Amniotic stem cell (primary cell): ENCODE results near the gene ZDHHC14.
"Not testable (repeated sequence)": the region's sequence is repeated elsewhere in the genome, so short reads cannot be mapped to it uniquely, and the experiment has no call there.

ENCODE experiments used
- DNase-seq: peaks from one replicate; lab custom pipeline; 2025; lab: John Stamatoyannopoulos, UW

Gene ZDHHC14

GRCh38 chr6:157380779-157381561, at the start of gene ZDHHC14:
TSS of gene ZDHHC14 (plus strand) at chr6:157381190.
- DNase-seq = peak; percentile 69

GRCh38 chr6:157332813-157333212, 48.2 kb upstream of the ZDHHC14 start:
- no peak for DNase-seq

- no peak for DNase-seq
These were observed 47.5 kb upstream of the ZDHHC14 start for GRCh38 chr6:157333537-157333936.

- no peak for DNase-seq
These were observed 47.0 kb upstream of the ZDHHC14 start for GRCh38 chr6:157333956-157334355.

GRCh38 chr6:157335829-157336228, 45.2 kb upstream of the ZDHHC14 start:
- no peak for DNase-seq

GRCh38 chr6:157337276-157337675, 43.7 kb upstream of the ZDHHC14 start:
- DNase-seq = not testable (repeated sequence)

GRCh38 chr6:157337751-157338150, 43.2 kb upstream of the ZDHHC14 start:
- DNase-seq = no peak

GRCh38 chr6:157339432-157339831, 41.6 kb upstream of the ZDHHC14 start:
- no peak for DNase-seq

GRCh38 chr6:157343732-157344131, 37.3 kb upstream of the ZDHHC14 start:
- no peak for DNase-seq

GRCh38 chr6:157346373-157346772, 34.6 kb upstream of the ZDHHC14 start:
- no peak for DNase-seq

- no peak for DNase-seq
These were observed 22.7 kb upstream of the ZDHHC14 start for GRCh38 chr6:157358287-157358686.

GRCh38 chr6:157361886-157362285, 19.1 kb upstream of the ZDHHC14 start:
- DNase-seq = no peak

- DNase-seq = no peak
These were observed 16.3 kb upstream of the ZDHHC14 start for GRCh38 chr6:157364705-157365104.

- DNase-seq = no peak
These were observed 14.3 kb upstream of the ZDHHC14 start for GRCh38 chr6:157366648-157367047.

- DNase-seq = no peak
These were observed 12.5 kb upstream of the ZDHHC14 start for GRCh38 chr6:157368359-157369049.

GRCh38 chr6:157370755-157371154, 10.2 kb upstream of the ZDHHC14 start:
- DNase-seq = no peak

GRCh38 chr6:157372501-157373280, 8.3 kb upstream of the ZDHHC14 start:
- DNase-seq = no peak

- DNase-seq = no peak
These were observed 6.0 kb upstream of the ZDHHC14 start for GRCh38 chr6:157374889-157375443.

GRCh38 chr6:157376241-157376640, 4.7 kb upstream of the ZDHHC14 start:
- DNase-seq = no peak

- DNase-seq = no peak
These were observed 4.2 kb upstream of the ZDHHC14 start for GRCh38 chr6:157376706-157377230.

- DNase-seq = peak; percentile 85
These were observed 1.1 kb upstream of the ZDHHC14 start for GRCh38 chr6:157379656-157380457.
